HCT116 (cell line): Measurements from ENCODE around the gene CTNNA2. TPM values are rescaled to one million over a fixed set of nuclear protein-coding genes. Genes with fewer than 3 reads are reported as not detected.

Source experiments
- ATAC-seq: fragments of 200-7000 bp; cut with Tn5 transposase; 2 replicates; pipeline ENCODE4 v1.9.1; 2020; ENCODE audit warnings: mild to moderate bottlenecking, moderate library complexity
- BruUV-seq: library from RNA; stranded (reverse); fragments of 400-500 nt; replicated peaks from 2 replicates; lab custom pipeline; 2021; lab: Mats Ljungman, UMichigan
- CTCF ChIA-PET: fragments of 300-600 bp; sonication (Branson Sonifier 250); formaldehyde crosslinking; loops from one replicate; lab custom pipeline; 2021; ENCODE audit warnings: antibody characterized with exemption; lab: Charles Lee
- POLR2A ChIA-PET: fragments of 300-600, 350-600 bp; sonication (Branson Sonifier 250); formaldehyde crosslinking; loops from one replicate; lab custom pipeline; 2021; ENCODE audit warnings: antibody characterized with exemption; lab: Charles Lee
- RAD21 ChIA-PET, 2 experiments: fragments of 300-600 bp; sonication (Branson Sonifier 250); formaldehyde crosslinking; loops; one replicate each; lab custom pipeline; 2023; ENCODE audit warnings: low total read pairs in 2 of 2; ENCODE audit not compliant: uncharacterized antibody in 2 of 2, unreplicated experiment in 2 of 2, low non-redundant PET in 1 of 2; lab: Charles Lee
- DNase-seq: peaks from one replicate; pipeline ENCODE4 v3.0.0-alpha.2; 2010; ENCODE audit warnings: low read depth, low spot score
- H2AFZ ChIP-seq: fragments of 200-600 bp; shearing (Covaris generic), sonication (generic); 2 replicates; pipeline ENCODE4 v1.6.1; 2017; ENCODE audit warnings: low read depth, mixed run types, mixed read lengths, antibody characterized with exemption, low read length; ENCODE audit not compliant: poor library complexity, severe bottlenecking
- H3K27ac ChIP-seq: 2 replicates; pipeline ENCODE4 v1.5.1; 2012; ENCODE audit warnings: low read depth, low read length
- H3K27me3 ChIP-seq: fragments of 200-600 bp; sonication (generic); 2 replicates; pipeline ENCODE4 v1.6.1; 2016; ENCODE audit warnings: mixed run types, low read length, mixed read lengths; ENCODE audit not compliant: insufficient read depth
- H3K36me3 ChIP-seq, 2 experiments: fragments of 200-500 bp in 1 of 2; fragments of 200-600 bp in 1 of 2; sonication (Bioruptor generic) in 1 of 2; sonication (generic) in 1 of 2; 2 replicates each; pipeline versions ENCODE4 v1.5.1 to v1.6.1; 2014 to 2016; ENCODE audit warnings: low read length in 2 of 2, inconsistent platforms in 1 of 2, mixed read lengths in 1 of 2, mixed run types in 1 of 2; ENCODE audit not compliant: insufficient read depth in 2 of 2, control insufficient read depth in 1 of 2
- H3K4me1 ChIP-seq, 2 experiments: fragments of 200-600 bp in 1 of 2; sonication (generic) in 1 of 2; 2 replicates each; pipeline versions ENCODE4 v1.5.1 to v1.6.1; 2012 to 2017; ENCODE audit warnings: low read length in 2 of 2, inconsistent platforms in 1 of 2, mild to moderate bottlenecking in 1 of 2, mixed read lengths in 1 of 2, mixed run types in 1 of 2, moderate library complexity in 1 of 2; ENCODE audit not compliant: insufficient read depth in 2 of 2, control insufficient read depth in 1 of 2
- H3K4me2 ChIP-seq: fragments of 200-600 bp; sonication (generic); 2 replicates; pipeline ENCODE4 v1.6.1; 2017; ENCODE audit warnings: mixed run types, low read length, mixed read lengths
- H3K4me3 ChIP-seq, 2 experiments: fragments of 200-600 bp in 1 of 2; sonication (generic) in 1 of 2; replicated peaks in 1 of 2; 2 replicates each; pipeline ENCODE4 v1.5.1; 2011 to 2016; ENCODE audit warnings: low read length in 2 of 2, control low read depth in 1 of 2, low read depth in 1 of 2, mild to moderate bottlenecking in 1 of 2, mixed read lengths in 1 of 2, mixed run types in 1 of 2
- H3K79me2 ChIP-seq: fragments of 200-600 bp; sonication (generic); 2 replicates; pipeline ENCODE4 v1.6.1; 2017; ENCODE audit warnings: mild to moderate bottlenecking, mixed run types, low read length, moderate library complexity, mixed read lengths; ENCODE audit not compliant: insufficient read depth
- H3K9ac ChIP-seq: fragments of 200-600 bp; sonication (generic); 2 replicates; pipeline ENCODE4 v1.6.1; 2016; ENCODE audit warnings: low read length, mixed read lengths
- H3K9me2 ChIP-seq: fragments of 200-600 bp; sonication (generic), shearing (Covaris generic); 2 replicates; pipeline ENCODE4 v1.6.1; 2017; ENCODE audit warnings: mixed run types, mild to moderate bottlenecking, moderate library complexity; ENCODE audit not compliant: insufficient read depth
- H3K9me3 ChIP-seq, 2 experiments: fragments of 200-500 bp in 1 of 2; fragments of 200-600 bp in 1 of 2; sonication (Bioruptor generic) in 1 of 2; sonication (generic) in 1 of 2; 2 replicates each; pipeline ENCODE4 v1.6.1; 2014 to 2017; ENCODE audit warnings: low read length in 2 of 2, mixed read lengths in 2 of 2, inconsistent platforms in 1 of 2, low read depth in 1 of 2, mild to moderate bottlenecking in 1 of 2, mixed run types in 1 of 2, moderate library complexity in 1 of 2; ENCODE audit not compliant: control insufficient read depth in 1 of 2, insufficient read depth in 1 of 2
- H4K20me1 ChIP-seq: fragments of 200-600 bp; sonication (generic), shearing (Covaris generic); 2 replicates; pipeline ENCODE4 v1.6.1; 2017; ENCODE audit warnings: mixed run types, mild to moderate bottlenecking, moderate library complexity; ENCODE audit not compliant: insufficient read depth
- EGR1 ChIP-seq: IDR thresholded peaks from 2 replicates; pipeline ENCODE4 v1.6.1; 2012; ENCODE audit warnings: low read depth
- EZH2 ChIP-seq: fragments of 200-600 bp; sonication (generic); IDR thresholded peaks from 2 replicates; pipeline ENCODE4 v1.6.1; 2017; ENCODE audit warnings: antibody characterized with exemption, mixed run types
- EZH2phosphoT487 ChIP-seq: fragments of 200-600 bp; IDR thresholded peaks from 2 replicates; pipeline ENCODE4 v1.6.1; 2018; ENCODE audit warnings: antibody characterized with exemption, borderline replicate concordance
- POLR2A ChIP-seq: IDR thresholded peaks from 2 replicates; pipeline ENCODE4 v1.7.0; 2011; ENCODE audit warnings: borderline replicate concordance; ENCODE audit not compliant: insufficient read depth, insufficient read length; ENCODE audit errors: extremely low read depth
- POLR2AphosphoS5 ChIP-seq: IDR thresholded peaks from 2 replicates; pipeline ENCODE4 v1.6.1; 2011; ENCODE audit warnings: mild to moderate bottlenecking, low read depth, low read length, moderate library complexity
- ZFX ChIP-seq: fragments of 450-650 bp; IDR thresholded peaks from 2 replicates; pipeline ENCODE4 v1.6.1; 2017
- ZNF274 ChIP-seq: fragments of 200-500 bp; sonication (Bioruptor generic); IDR thresholded peaks from 2 replicates; pipeline ENCODE4 v1.6.1; 2014; ENCODE audit warnings: mild to moderate bottlenecking, low read depth, low read length, inconsistent platforms
- intact Hi-C: fragments of 100-400 bp; cut with micrococcal nuclease; formaldehyde crosslinking; loops from 2 replicates; pipeline ENCODE4 v1.10.0; 2022
- total RNA-seq: library from RNA; stranded (reverse); gene quantifications from one replicate; pipeline ENCODE4 v1.2.1, GENCODE V29; 2021; ENCODE audit not compliant: unreplicated experiment
- TF ChIP-seq, protein P1 (sequence below): IDR thresholded peaks from 2 replicates; pipeline ENCODE4 v1.6.1; 2011; ENCODE audit warnings: mild to moderate bottlenecking, low read length, moderate library complexity; ENCODE audit not compliant: insufficient replicate concordance; ENCODE audit errors: extremely low read depth
- TF ChIP-seq, protein P2 (sequence below): IDR thresholded peaks from 2 replicates; pipeline ENCODE4 v1.6.1; 2012

Gene CTNNA2
- total RNA-seq, 1 experiment from 2014 or later = not detected

DNA sequence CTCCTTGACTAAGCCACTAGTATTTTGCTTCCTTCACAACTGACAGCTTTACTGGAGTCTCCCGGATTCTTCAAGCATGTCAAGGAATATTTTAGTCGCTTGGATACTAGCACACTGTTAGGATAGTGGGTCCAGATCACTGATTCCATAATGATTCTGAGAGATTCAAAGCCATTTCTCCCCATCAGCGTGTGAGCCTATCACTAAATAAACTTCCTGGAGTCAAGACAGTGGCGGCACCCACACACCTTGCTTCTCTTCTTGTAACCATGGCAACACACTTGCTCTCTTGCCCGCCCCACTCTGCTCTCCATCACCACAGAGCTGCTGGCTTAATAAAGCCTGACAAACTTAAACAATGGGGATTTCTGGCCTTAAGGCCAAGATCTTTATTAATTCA lies 546.6 kb downstream of the CTNNA2 start:
- H3K4me1 ChIP-seq = no peaks in the 10 kb centered on the region
- RAD21 ChIA-PET = no interaction called here
- H3K27ac ChIP-seq = no peak overlapping the region
- H2AFZ ChIP-seq = no peak overlapping the region
- no peak overlapping the region for H3K9ac ChIP-seq
- ATAC-seq (no peak), DNase-seq (no peak)
- no peaks in the 10 kb centered on the region for H3K79me2 ChIP-seq
- CTCF ChIA-PET = no interaction called here
- POLR2A ChIA-PET = no interaction called here
- intact Hi-C loops = no loop called here
- no peaks in the 10 kb centered on the region for H4K20me1 ChIP-seq
- BruUV-seq = no TSS peak
- no peak overlapping the region for H3K4me3 ChIP-seq
- H3K27me3 ChIP-seq = no peaks in the 10 kb centered on the region
- peaks cover 9 to 22% of the 10 kb centered on the region in 2 experiments; a peak in 2 of 4 replicates for H3K9me3 ChIP-seq
- TF ChIP-seq ZFX = no peak
- TF ChIP-seq, protein P1, sequence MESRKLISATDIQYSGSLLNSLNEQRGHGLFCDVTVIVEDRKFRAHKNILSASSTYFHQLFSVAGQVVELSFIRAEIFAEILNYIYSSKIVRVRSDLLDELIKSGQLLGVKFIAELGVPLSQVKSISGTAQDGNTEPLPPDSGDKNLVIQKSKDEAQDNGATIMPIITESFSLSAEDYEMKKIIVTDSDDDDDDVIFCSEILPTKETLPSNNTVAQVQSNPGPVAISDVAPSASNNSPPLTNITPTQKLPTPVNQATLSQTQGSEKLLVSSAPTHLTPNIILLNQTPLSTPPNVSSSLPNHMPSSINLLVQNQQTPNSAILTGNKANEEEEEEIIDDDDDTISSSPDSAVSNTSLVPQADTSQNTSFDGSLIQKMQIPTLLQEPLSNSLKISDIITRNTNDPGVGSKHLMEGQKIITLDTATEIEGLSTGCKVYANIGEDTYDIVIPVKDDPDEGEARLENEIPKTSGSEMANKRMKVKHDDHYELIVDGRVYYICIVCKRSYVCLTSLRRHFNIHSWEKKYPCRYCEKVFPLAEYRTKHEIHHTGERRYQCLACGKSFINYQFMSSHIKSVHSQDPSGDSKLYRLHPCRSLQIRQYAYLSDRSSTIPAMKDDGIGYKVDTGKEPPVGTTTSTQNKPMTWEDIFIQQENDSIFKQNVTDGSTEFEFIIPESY = no peak
- TF ChIP-seq, all 23 proteins: peak for 0
- H3K9me2 ChIP-seq = no peaks in the 10 kb centered on the region
- H3K4me2 ChIP-seq = no peak overlapping the region
- H3K36me3 ChIP-seq = no peaks in the 10 kb centered on the region

DNA sequence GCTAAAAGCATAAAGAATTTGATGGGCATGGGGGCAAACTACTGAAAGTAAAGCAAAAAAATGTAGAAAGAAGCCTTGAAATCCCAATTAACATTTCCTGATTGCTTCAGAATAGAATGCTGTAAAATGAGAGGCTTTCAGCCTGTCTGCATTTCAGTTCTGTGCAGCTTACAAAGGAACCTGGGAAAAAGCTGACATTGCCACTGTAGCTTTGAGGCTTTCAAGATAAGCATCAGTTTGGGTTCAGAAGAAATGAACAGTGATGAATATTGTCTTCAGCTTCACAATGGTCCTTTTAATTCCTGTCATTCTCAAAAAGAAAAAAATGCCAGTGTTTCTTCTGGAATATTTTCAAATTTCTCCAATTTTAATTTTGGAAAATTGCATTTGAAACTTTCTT lies 549.0 kb downstream of the CTNNA2 start:
- TF ChIP-seq EZH2phosphoT487 = no peak
- no peak for TF ChIP-seq EGR1
- TF ChIP-seq, protein P1 = no peak
- no peak for TF ChIP-seq EZH2
- no peak for TF ChIP-seq ZNF274
- no peak for TF ChIP-seq POLR2A
- TF ChIP-seq, protein P2, sequence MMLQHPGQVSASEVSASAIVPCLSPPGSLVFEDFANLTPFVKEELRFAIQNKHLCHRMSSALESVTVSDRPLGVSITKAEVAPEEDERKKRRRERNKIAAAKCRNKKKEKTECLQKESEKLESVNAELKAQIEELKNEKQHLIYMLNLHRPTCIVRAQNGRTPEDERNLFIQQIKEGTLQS = no peak
- no peak for TF ChIP-seq POLR2AphosphoS5
- Histone ChIP-seq H3K4me1 (no peaks in the 10 kb centered on the region), H4K20me1 (no peaks in the 10 kb centered on the region), H3K9me3 (peaks cover 4 to 12% of the 10 kb centered on the region in 2 experiments; a peak in 2 of 4 replicates), H3K4me2 (no peak overlapping the region), H3K4me3 (no peak overlapping the region), H3K9ac (no peak overlapping the region), H3K9me2 (no peaks in the 10 kb centered on the region), H2AFZ (no peak overlapping the region), H3K27me3 (no peaks in the 10 kb centered on the region), H3K36me3 (no peaks in the 10 kb centered on the region), H3K79me2 (no peaks in the 10 kb centered on the region), H3K27ac (no peak overlapping the region)
- DNase-seq (no peak), ATAC-seq (no peak)
- intact Hi-C loops = no loop called here
- BruUV-seq = no TSS peak
- ChIA-PET POLR2A (no interaction called here), RAD21 (no interaction called here), CTCF (no interaction called here)
